Measurements from ENCODE around the gene AFP.

AFP gene

DNA sequence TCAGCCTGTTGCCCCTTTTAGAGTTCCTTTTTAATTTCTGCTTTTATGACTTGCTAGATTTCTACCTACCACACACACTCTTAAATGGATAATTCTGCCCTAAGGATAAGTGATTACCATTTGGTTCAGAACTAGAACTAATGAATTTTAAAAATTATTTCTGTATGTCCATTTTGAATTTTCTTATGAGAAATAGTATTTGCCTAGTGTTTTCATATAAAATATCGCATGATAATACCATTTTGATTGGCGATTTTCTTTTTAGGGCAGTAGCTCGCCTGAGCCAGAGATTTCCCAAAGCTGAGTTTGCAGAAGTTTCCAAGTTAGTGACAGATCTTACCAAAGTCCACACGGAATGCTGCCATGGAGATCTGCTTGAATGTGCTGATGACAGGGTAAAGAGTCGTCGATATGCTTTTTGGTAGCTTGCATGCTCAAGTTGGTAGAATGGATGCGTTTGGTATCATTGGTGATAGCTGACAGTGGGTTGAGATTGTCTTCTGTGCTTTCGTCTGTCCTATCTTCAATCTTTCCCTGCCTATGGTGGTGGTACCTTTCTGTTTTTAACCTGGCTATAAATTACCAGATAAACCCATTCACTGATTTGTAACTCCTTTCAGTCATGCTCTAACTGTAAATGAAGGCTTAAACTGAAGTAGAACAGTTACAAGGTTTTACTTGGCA lies 24.1 kb upstream of the AFP start:
- no peak overlapping the region for H3K4me3 ChIP-seq (ENCODE audit: low read depth, low read length)
- DNase-seq (ENCODE audit: low read depth): no peak
- in situ Hi-C loops (cut with HindIII; ENCODE audit: low sequenced_read_pairs): no loop called here
- TF ChIP-seq, protein P1, sequence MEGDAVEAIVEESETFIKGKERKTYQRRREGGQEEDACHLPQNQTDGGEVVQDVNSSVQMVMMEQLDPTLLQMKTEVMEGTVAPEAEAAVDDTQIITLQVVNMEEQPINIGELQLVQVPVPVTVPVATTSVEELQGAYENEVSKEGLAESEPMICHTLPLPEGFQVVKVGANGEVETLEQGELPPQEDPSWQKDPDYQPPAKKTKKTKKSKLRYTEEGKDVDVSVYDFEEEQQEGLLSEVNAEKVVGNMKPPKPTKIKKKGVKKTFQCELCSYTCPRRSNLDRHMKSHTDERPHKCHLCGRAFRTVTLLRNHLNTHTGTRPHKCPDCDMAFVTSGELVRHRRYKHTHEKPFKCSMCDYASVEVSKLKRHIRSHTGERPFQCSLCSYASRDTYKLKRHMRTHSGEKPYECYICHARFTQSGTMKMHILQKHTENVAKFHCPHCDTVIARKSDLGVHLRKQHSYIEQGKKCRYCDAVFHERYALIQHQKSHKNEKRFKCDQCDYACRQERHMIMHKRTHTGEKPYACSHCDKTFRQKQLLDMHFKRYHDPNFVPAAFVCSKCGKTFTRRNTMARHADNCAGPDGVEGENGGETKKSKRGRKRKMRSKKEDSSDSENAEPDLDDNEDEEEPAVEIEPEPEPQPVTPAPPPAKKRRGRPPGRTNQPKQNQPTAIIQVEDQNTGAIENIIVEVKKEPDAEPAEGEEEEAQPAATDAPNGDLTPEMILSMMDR (IDR thresholded peaks at IDR 0.05; ENCODE audit: low read depth, low read length, missing control alignments): no peak

- no peak for DNase-seq (ENCODE audit: low read depth)
- in situ Hi-C loops (cut with HindIII; ENCODE audit: low sequenced_read_pairs): no loop called here
- H3K4me3 ChIP-seq (ENCODE audit: low read depth, low read length): no peak overlapping the region
- TF ChIP-seq, protein P1 (IDR thresholded peaks at IDR 0.05; ENCODE audit: low read depth, low read length, missing control alignments): no peak
These were observed 22.7 kb upstream of the AFP start for GRCh38 chr4:73413294-73413755.

GRCh38 chr4:73414936-73415271 lies 21.1 kb upstream of the AFP start:
- DNase-seq (ENCODE audit: low read depth): no peak
- no peak overlapping the region for H3K4me3 ChIP-seq (ENCODE audit: low read depth, low read length)
- TF ChIP-seq, protein P1 (IDR thresholded peaks at IDR 0.05; ENCODE audit: low read depth, low read length, missing control alignments): no peak
- in situ Hi-C loops (cut with HindIII; ENCODE audit: low sequenced_read_pairs): no loop called here

DNA sequence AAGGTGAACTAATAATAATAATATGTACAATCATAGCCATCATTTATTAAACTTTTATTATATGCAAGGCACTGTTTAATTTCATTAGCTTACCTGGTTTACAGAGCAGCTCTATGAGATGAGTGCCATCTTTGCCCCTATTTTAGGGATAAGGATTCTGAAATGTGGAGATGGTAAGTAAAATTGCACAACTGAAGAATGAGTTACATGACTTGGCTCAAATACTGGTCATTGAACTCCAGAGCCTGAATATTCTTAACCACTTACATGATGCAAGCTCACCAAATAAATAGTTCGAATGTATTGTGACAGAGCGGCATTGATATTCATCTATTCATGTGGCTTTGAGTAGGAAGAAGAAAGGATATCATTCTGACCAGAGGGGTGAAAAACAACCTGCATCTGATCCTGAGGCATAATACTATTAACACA lies 20.2 kb upstream of the AFP start:
- no peak for DNase-seq (ENCODE audit: low read depth)
- H3K4me3 ChIP-seq (ENCODE audit: low read depth, low read length): no peak overlapping the region
- TF ChIP-seq, protein P1 (IDR thresholded peaks at IDR 0.05; ENCODE audit: low read depth, low read length, missing control alignments): no peak
- in situ Hi-C loops (cut with HindIII; ENCODE audit: low sequenced_read_pairs): no loop called here

DNA sequence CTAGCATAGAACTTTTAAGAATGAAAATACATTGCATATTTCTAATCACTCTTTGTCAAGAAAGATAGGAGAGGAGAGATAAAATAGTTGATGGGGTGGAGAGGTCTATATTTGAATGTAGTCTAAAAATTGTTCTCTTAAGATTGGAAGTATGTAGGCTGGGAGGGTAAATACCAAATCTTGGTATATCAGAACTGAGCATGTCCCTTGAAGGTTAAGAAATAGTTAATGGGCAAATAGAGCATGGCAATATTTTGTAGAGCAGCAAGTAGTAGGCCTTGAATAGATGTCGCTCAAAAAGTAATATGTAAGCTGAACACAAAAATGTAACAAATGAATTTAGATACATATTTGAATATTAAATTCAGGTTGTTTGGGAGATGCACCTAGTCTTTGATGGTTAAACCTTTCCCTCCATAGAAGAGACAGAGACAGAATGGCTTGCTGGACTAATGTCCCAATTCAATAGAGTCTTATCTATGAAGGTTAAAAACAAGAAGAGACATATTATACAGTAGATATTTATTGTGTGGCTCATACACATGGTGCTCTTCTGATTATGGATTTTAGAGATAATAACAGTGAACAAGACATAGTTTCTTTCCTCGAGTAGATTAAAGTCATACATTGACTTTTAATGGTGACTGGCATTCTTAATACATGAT lies 19.5 kb upstream of the AFP start:
- no peak for DNase-seq (ENCODE audit: low read depth)
- in situ Hi-C loops (cut with HindIII; ENCODE audit: low sequenced_read_pairs): no loop called here
- no peak overlapping the region for H3K4me3 ChIP-seq (ENCODE audit: low read depth, low read length)
- TF ChIP-seq, protein P1 (IDR thresholded peaks at IDR 0.05; ENCODE audit: low read depth, low read length, missing control alignments): no peak

GRCh38 chr4:73417342-73417741 lies 18.7 kb upstream of the AFP start:
- H3K4me3 ChIP-seq (ENCODE audit: low read depth, low read length): no peak overlapping the region
- DNase-seq (ENCODE audit: low read depth): no peak
- TF ChIP-seq, protein P1 (IDR thresholded peaks at IDR 0.05; ENCODE audit: low read depth, low read length, missing control alignments): no peak
- in situ Hi-C loops (cut with HindIII; ENCODE audit: low sequenced_read_pairs): no loop called here

Measured in astrocyte of the cerebellum (primary cell).